Upper lobe of right lung (tissue), 1 donor: ENCODE measurements around the gene FOXE1. TPM values are rescaled to one million over a fixed set of nuclear protein-coding genes. Genes with fewer than 3 reads are reported as not detected.
A peak's percentile ranks its signal among the peaks of the same experiment; 100 is the strongest.

Experiments used
- ATAC-seq: fragments of 200-7000 bp; cut with Tn5 transposase; one replicate; pipeline ENCODE4 v1.9.1; 2020; ENCODE audit warnings: mild to moderate bottlenecking, moderate library complexity
- DNase-seq: peaks from one replicate; pipeline ENCODE4 v3.0.0-alpha.2; 2020
- H3K27ac ChIP-seq: fragments of 200-600 bp; one replicate; pipeline ENCODE4 v1.8.0; 2022
- H3K27me3 ChIP-seq: fragments of 200-600 bp; one replicate; pipeline ENCODE4 v1.8.0; 2022; ENCODE audit warnings: mild to moderate bottlenecking
- H3K36me3 ChIP-seq: fragments of 200-600 bp; one replicate; pipeline ENCODE4 v1.8.0; 2022
- H3K4me1 ChIP-seq: fragments of 200-600 bp; one replicate; pipeline ENCODE4 v1.8.0; 2022
- H3K4me3 ChIP-seq: fragments of 200-600 bp; one replicate; pipeline ENCODE4 v1.8.0; 2022; ENCODE audit warnings: mild to moderate bottlenecking
- H3K9me3 ChIP-seq: fragments of 200-600 bp; one replicate; pipeline ENCODE4 v1.8.0; 2022
- CTCF ChIP-seq: fragments of 200-600 bp; IDR thresholded peaks from one replicate; pipeline ENCODE4 v1.8.0; 2022; ENCODE audit warnings: antibody characterized with exemption
- intact Hi-C: fragments of 100-400 bp; cut with DNase I; formaldehyde crosslinking; loops from one replicate; pipeline ENCODE4 v1.11.0; 2022
- total RNA-seq: library from RNA; stranded (reverse); fragmentation: NEBNext Ultra II Directional; extraction: Animal tissue kit (Norgen Biotek cat#: 25700); gene quantifications from one replicate; pipeline ENCODE4 v1.2.1, GENCODE V29; 2021
- donor health status: DM: no; HTN: yes; CAD: no; lungs with severe emphysema.

Gene FOXE1
- total RNA-seq, 1 donor from 2014 or later = not detected

GRCh38 chr9:97895695-97896332 is 42.8 kb downstream of the FOXE1 start:
- intact Hi-C loops = no loop called here
- ATAC-seq (peak; percentile 91), DNase-seq (no peak)

GRCh38 chr9:97900103-97900737 is 47.2 kb downstream of the FOXE1 start:
- no peak for DNase-seq
- intact Hi-C loops = loop anchor here (10.0 kb wide), 1 partner anchor 195 kb away; no protein-coding TSS in a partner anchor
- no peak for ATAC-seq
- no peaks in the 10 kb centered on the region for H3K27me3 ChIP-seq
- TF ChIP-seq CTCF = no peak
- no peak overlapping the region for H3K27ac ChIP-seq
- H3K4me1 ChIP-seq = no peaks in the 10 kb centered on the region
- H3K36me3 ChIP-seq = peaks cover 33% of the 10 kb centered on the region
- no peaks in the 10 kb centered on the region for H3K9me3 ChIP-seq
- H3K4me3 ChIP-seq = no peak overlapping the region

More at GRCh38 chr9:97895695-97896332, 42.8 kb downstream of the FOXE1 start:
- H3K27ac ChIP-seq = no peak overlapping the region
- no peak overlapping the region for H3K4me3 ChIP-seq
- no peaks in the 10 kb centered on the region for H3K9me3 ChIP-seq
- H3K27me3 ChIP-seq = no peaks in the 10 kb centered on the region
- peaks cover 23% of the 10 kb centered on the region for H3K36me3 ChIP-seq
- H3K4me1 ChIP-seq = no peaks in the 10 kb centered on the region
- TF ChIP-seq CTCF = no peak

- intact Hi-C loops = loop anchor here (10.0 kb wide), 1 partner anchor 196 kb away; no protein-coding TSS in a partner anchor
- peaks cover 6% of the 10 kb centered on the region for H3K4me1 ChIP-seq
- H3K4me3 ChIP-seq = no peak overlapping the region
- peaks cover 33% of the 10 kb centered on the region for H3K36me3 ChIP-seq
- no peaks in the 10 kb centered on the region for H3K9me3 ChIP-seq
- TF ChIP-seq CTCF = peak; percentile 74
- ATAC-seq (peak; percentile 81), DNase-seq (no peak)
- H3K27ac ChIP-seq = no peak overlapping the region
- no peaks in the 10 kb centered on the region for H3K27me3 ChIP-seq
Observed at GRCh38 chr9:97900738-97901565, 47.9 kb downstream of the FOXE1 start.

GRCh38 chr9:97903177-97903576 is 50.2 kb downstream of the FOXE1 start:
- Histone ChIP-seq H3K9me3 (no peaks in the 10 kb centered on the region), H3K4me1 (peaks cover 19% of the 10 kb centered on the region), H3K27me3 (no peaks in the 10 kb centered on the region), H3K36me3 (peaks cover 22% of the 10 kb centered on the region), H3K27ac (no peak overlapping the region), H3K4me3 (no peak overlapping the region)
- TF ChIP-seq CTCF = no peak
- intact Hi-C loops = loop anchor here (10.0 kb wide), 1 partner anchor 198 kb away; no protein-coding TSS in a partner anchor
- DNase-seq = no peak
- no peak for ATAC-seq

- no peak for TF ChIP-seq CTCF
- peaks cover 19% of the 10 kb centered on the region for H3K4me1 ChIP-seq
- no peaks in the 10 kb centered on the region for H3K27me3 ChIP-seq
- H3K36me3 ChIP-seq = peaks cover 32% of the 10 kb centered on the region
- intact Hi-C loops = loop anchor here (10.0 kb wide), 1 partner anchor 200 kb away; no protein-coding TSS in a partner anchor
- no peak overlapping the region for H3K4me3 ChIP-seq
- DNase-seq (no peak), ATAC-seq (no peak)
- peak overlapping the region; percentile 69 for H3K27ac ChIP-seq
- H3K9me3 ChIP-seq = no peaks in the 10 kb centered on the region
Observed at GRCh38 chr9:97904725-97905124, 51.7 kb downstream of the FOXE1 start.
